ENCODE data around the gene ADORA1. TPM values are rescaled to one million over a fixed set of nuclear protein-coding genes. Genes with fewer than 3 reads are reported as not detected.

Gene ADORA1
- total and polyA plus RNA-seq, 4 donors: 0.71 to 2.5 TPM; not detected in 2

- WGBS, 2 donors: 79 to 81% methylated on average over 5 of the region's 5 CpGs
- intact Hi-C loops (cut with DNase I): no loop called here
Measured at GRCh38 chr1:203175237-203175826, 47.8 kb downstream of the ADORA1 start, which contains the start of gene MYBPH. MYBPH (minus strand) TSS chr1:203175826; CDS start chr1:203175755, 71 bp downstream.

DNA sequence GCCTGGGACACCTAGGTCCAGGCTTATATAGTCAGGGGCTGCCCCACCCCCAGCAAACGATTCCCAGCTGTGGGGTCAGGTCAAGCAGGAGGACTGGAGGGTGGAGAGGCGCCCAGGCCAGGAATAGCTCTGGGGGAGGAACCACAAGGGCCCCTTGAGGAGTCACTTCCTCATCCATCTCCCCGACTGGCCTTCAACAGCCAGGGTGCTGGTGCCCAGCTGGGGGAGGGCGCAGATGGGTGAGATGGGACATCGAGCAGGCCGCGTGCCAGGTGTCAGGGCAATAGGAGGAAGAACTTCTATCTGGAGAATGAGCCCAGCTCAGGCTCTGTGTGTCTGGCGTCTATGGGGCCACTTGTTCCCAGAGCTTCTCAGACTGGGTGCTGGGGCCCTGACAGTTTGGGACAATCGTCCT is 48.3 kb downstream of the ADORA1 start:
- no peaks in the 10 kb centered on the region for H3K36me3 ChIP-seq (ENCODE audit: control insufficient read depth in 1 of 2, insufficient read depth in 2 of 2, low read length in 1 of 2)
- 82 to 84% methylated on average over 9 of the region's 9 CpGs for WGBS, 2 donors
- ATAC-seq (ENCODE audit: low FRiP score): peak; percentile 23
- H3K9me3 ChIP-seq (ENCODE audit: control insufficient read depth, low read length): no peaks in the 10 kb centered on the region
- no peaks in the 10 kb centered on the region for H3K4me1 ChIP-seq (ENCODE audit: control insufficient read depth in 1 of 2, insufficient read depth in 2 of 2, low read length in 2 of 2)
- no peaks in the 10 kb centered on the region for H3K27me3 ChIP-seq (ENCODE audit: control insufficient read depth in 1 of 2, insufficient read depth in 2 of 2, low read length in 1 of 2)
- no peak overlapping the region for H3K4me3 ChIP-seq (ENCODE audit: low read length in 2 of 2)
- H3K27ac ChIP-seq (ENCODE audit: low read depth in 1 of 2, low read length in 2 of 2): no peak overlapping the region
- intact Hi-C loops (cut with DNase I): no loop called here
- peak; percentile 72 to 74 for DNase-seq

More at GRCh38 chr1:203175237-203175826, 47.8 kb downstream of the ADORA1 start, which contains the start of gene MYBPH:
- no peak within 1 kb of the TSS for H3K4me3 ChIP-seq (ENCODE audit: low read length in 2 of 2)
- H3K9me3 ChIP-seq (ENCODE audit: control insufficient read depth, low read length): no peaks in the 10 kb centered on the region
- no peaks in the 10 kb centered on the region for H3K36me3 ChIP-seq (ENCODE audit: control insufficient read depth in 1 of 2, insufficient read depth in 2 of 2, low read length in 1 of 2)
- DNase-seq (peak in 1 of 2 donors; percentile 52), ATAC-seq (ENCODE audit: low FRiP score) (no peak)
- no peaks in the 10 kb centered on the region for H3K4me1 ChIP-seq (ENCODE audit: control insufficient read depth in 1 of 2, insufficient read depth in 2 of 2, low read length in 2 of 2)
- H3K27me3 ChIP-seq (ENCODE audit: control insufficient read depth in 1 of 2, insufficient read depth in 2 of 2, low read length in 1 of 2): no peaks in the 10 kb centered on the region
- no peak within 1 kb of the TSS for H3K27ac ChIP-seq (ENCODE audit: low read depth in 1 of 2, low read length in 2 of 2)

DNA sequence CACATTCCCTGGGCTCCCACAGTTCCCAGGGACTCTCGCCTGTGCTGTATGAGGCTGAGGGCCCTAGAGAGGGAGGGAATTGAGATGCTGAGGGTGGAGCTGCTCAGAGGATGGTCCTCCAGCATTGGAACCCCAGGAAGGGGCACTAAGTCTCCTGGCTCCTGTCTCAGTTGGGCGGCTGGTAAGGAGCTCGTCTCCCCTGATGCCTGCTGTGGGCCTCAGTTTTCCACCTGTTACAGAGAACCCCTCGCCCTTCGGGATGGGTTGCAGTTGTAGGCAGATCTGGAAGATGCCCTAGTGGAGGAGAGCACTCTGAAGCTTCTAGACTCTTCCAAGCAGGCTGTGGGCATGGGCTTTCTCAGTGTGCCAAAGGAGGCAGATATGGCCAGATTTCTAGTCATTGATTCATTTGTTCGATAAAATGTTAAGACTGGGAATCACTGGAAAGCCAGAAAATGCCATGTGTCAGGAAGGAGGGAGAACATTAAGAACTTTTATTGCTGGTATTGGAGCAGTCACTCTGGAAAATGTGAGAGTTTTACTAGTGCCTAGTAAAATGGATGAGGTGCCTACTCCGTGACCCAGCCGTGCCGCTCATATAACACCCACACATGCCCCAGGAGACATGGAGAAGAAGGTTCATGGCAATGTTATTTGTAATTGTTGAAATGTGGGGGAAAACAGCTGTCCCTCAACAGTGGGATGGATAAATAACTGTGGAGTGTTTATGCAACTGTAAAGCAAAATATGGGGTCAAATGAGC is 48.9 kb downstream of the ADORA1 start:
- intact Hi-C loops (cut with DNase I): no loop called here
- peak in 1 of 2 donors; percentile 63 for DNase-seq
- Histone ChIP-seq H3K4me1 (ENCODE audit: control insufficient read depth in 1 of 2, insufficient read depth in 2 of 2, low read length in 2 of 2) (no peaks in the 10 kb centered on the region), H3K4me3 (ENCODE audit: low read length in 2 of 2) (no peak overlapping the region), H3K27me3 (ENCODE audit: control insufficient read depth in 1 of 2, insufficient read depth in 2 of 2, low read length in 1 of 2) (no peaks in the 10 kb centered on the region), H3K36me3 (ENCODE audit: control insufficient read depth in 1 of 2, insufficient read depth in 2 of 2, low read length in 1 of 2) (no peaks in the 10 kb centered on the region), H3K9me3 (ENCODE audit: control insufficient read depth, low read length) (no peaks in the 10 kb centered on the region), H3K27ac (ENCODE audit: low read depth in 1 of 2, low read length in 2 of 2) (no peak overlapping the region)
- 87 to 95% methylated on average over 9 of the region's 9 CpGs for WGBS, 2 donors
- no peak for ATAC-seq (ENCODE audit: low FRiP score)

GRCh38 chr1:203177036-203177405 is 49.5 kb downstream of the ADORA1 start:
- H3K36me3 ChIP-seq (ENCODE audit: control insufficient read depth in 1 of 2, insufficient read depth in 2 of 2, low read length in 1 of 2): no peaks in the 10 kb centered on the region
- DNase-seq: no peak
- H3K27ac ChIP-seq (ENCODE audit: low read depth in 1 of 2, low read length in 2 of 2): no peak overlapping the region
- intact Hi-C loops (cut with DNase I): no loop called here
- WGBS, 2 donors: 94% methylated on average over 6 of the region's 6 CpGs
- no peaks in the 10 kb centered on the region for H3K4me1 ChIP-seq (ENCODE audit: control insufficient read depth in 1 of 2, insufficient read depth in 2 of 2, low read length in 2 of 2)
- H3K27me3 ChIP-seq (ENCODE audit: control insufficient read depth in 1 of 2, insufficient read depth in 2 of 2, low read length in 1 of 2): no peaks in the 10 kb centered on the region
- no peak overlapping the region for H3K4me3 ChIP-seq (ENCODE audit: low read length in 2 of 2)
- H3K9me3 ChIP-seq (ENCODE audit: control insufficient read depth, low read length): no peaks in the 10 kb centered on the region
- ATAC-seq (ENCODE audit: low FRiP score): no peak

GRCh38 chr1:203177470-203178039 is 50.0 kb downstream of the ADORA1 start:
- no peaks in the 10 kb centered on the region for H3K9me3 ChIP-seq (ENCODE audit: control insufficient read depth, low read length)
- no peaks in the 10 kb centered on the region for H3K27me3 ChIP-seq (ENCODE audit: control insufficient read depth in 1 of 2, insufficient read depth in 2 of 2, low read length in 1 of 2)
- H3K27ac ChIP-seq (ENCODE audit: low read depth in 1 of 2, low read length in 2 of 2): no peak overlapping the region
- H3K36me3 ChIP-seq (ENCODE audit: control insufficient read depth in 1 of 2, insufficient read depth in 2 of 2, low read length in 1 of 2): no peaks in the 10 kb centered on the region
- intact Hi-C loops (cut with DNase I): no loop called here
- DNase-seq: peak in 1 of 2 donors; percentile 79
- no peak for ATAC-seq (ENCODE audit: low FRiP score)
- 59% methylated on average over 9 of the region's 9 CpGs for WGBS, 2 donors
- no peaks in the 10 kb centered on the region for H3K4me1 ChIP-seq (ENCODE audit: control insufficient read depth in 1 of 2, insufficient read depth in 2 of 2, low read length in 2 of 2)
- H3K4me3 ChIP-seq (ENCODE audit: low read length in 2 of 2): no peak overlapping the region

DNA sequence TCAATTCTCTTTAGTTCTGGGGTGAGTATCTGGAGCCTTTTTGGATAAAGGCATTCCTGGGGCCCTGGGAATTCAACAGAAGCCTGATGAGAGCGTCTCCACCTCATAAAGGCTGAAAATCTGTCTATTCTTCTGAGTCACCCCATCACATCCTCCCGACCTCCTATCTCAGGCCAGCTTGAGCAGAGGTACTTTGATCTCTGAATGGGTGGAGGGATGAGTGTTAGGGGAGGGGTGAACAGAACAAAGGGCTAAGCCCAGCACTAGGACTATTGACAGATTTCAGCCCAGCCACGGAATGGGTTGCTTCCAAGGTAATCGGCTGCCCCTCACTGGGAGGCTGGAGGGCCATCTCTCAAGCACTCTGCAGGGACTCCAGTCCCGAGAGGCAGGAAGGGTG is 50.6 kb downstream of the ADORA1 start:
- Histone ChIP-seq H3K27ac (ENCODE audit: low read depth in 1 of 2, low read length in 2 of 2) (no peak overlapping the region), H3K27me3 (ENCODE audit: control insufficient read depth in 1 of 2, insufficient read depth in 2 of 2, low read length in 1 of 2) (no peaks in the 10 kb centered on the region), H3K4me1 (ENCODE audit: control insufficient read depth in 1 of 2, insufficient read depth in 2 of 2, low read length in 2 of 2) (no peaks in the 10 kb centered on the region), H3K36me3 (ENCODE audit: control insufficient read depth in 1 of 2, insufficient read depth in 2 of 2, low read length in 1 of 2) (no peaks in the 10 kb centered on the region), H3K9me3 (ENCODE audit: control insufficient read depth, low read length) (no peaks in the 10 kb centered on the region), H3K4me3 (ENCODE audit: low read length in 2 of 2) (no peak overlapping the region)
- intact Hi-C loops (cut with DNase I): no loop called here
- WGBS, 2 donors: 82 to 86% methylated on average over 5 of the region's 5 CpGs
- no peak for ATAC-seq (ENCODE audit: low FRiP score)
- peak in 1 of 2 donors; percentile 36 for DNase-seq

DNA sequence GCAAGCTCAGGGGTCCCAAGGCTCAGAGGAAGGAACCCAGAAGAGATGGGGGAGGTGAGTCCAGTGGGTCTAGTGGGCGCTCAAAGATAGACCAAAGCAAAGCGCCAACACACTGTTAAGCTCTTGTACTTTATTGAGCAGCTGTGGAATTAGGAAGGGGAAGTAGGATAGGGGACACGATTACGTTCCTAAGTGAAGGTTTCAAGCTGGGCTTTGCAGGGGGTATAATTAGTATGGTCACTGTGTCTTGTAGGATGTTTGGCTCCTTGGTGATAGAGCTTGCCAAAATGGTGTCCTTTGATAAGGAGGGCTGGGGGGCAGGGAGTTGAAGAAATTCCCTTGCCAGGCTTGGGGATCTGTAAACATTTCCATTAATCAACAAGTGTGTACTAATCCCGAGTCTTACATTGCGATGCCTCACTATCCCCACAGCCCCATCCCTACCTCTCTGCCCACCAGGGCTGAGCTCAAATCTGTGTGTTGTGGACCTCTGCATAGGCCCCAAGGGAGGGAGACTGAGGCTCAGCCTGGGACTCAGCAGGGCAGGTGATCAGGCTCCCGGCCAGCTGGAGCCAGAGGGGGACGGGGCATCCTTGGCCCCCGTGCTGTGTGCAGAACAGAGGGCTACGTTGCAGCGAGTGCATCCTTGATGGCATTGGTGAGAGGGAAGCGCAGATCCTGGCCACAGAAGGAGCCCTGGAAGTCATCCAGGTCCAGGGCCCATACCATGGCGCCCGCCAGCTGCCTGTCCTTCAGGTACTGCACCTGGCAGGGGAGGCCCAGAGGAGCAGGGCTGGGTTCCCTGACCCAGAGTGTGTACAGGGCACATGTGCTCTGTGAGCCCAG is 51.5 kb downstream of the ADORA1 start:
- Histone ChIP-seq H3K27me3 (ENCODE audit: control insufficient read depth in 1 of 2, insufficient read depth in 2 of 2, low read length in 1 of 2) (no peaks in the 10 kb centered on the region), H3K9me3 (ENCODE audit: control insufficient read depth, low read length) (no peaks in the 10 kb centered on the region), H3K4me3 (ENCODE audit: low read length in 2 of 2) (no peak overlapping the region), H3K36me3 (ENCODE audit: control insufficient read depth in 1 of 2, insufficient read depth in 2 of 2, low read length in 1 of 2) (no peaks in the 10 kb centered on the region), H3K27ac (ENCODE audit: low read depth in 1 of 2, low read length in 2 of 2) (no peak overlapping the region), H3K4me1 (ENCODE audit: control insufficient read depth in 1 of 2, insufficient read depth in 2 of 2, low read length in 2 of 2) (no peaks in the 10 kb centered on the region)
- intact Hi-C loops (cut with DNase I): no loop called here
- peak in 1 of 2 donors; percentile 68 for DNase-seq
- no peak for ATAC-seq (ENCODE audit: low FRiP score)
- 95% methylated on average over 14 of the region's 14 CpGs for WGBS, 2 donors

GRCh38 chr1:203179667-203180005 is 52.1 kb downstream of the ADORA1 start:
- Histone ChIP-seq H3K27me3 (ENCODE audit: control insufficient read depth in 1 of 2, insufficient read depth in 2 of 2, low read length in 1 of 2) (no peaks in the 10 kb centered on the region), H3K27ac (ENCODE audit: low read depth in 1 of 2, low read length in 2 of 2) (no peak overlapping the region), H3K9me3 (ENCODE audit: control insufficient read depth, low read length) (no peaks in the 10 kb centered on the region), H3K4me1 (ENCODE audit: control insufficient read depth in 1 of 2, insufficient read depth in 2 of 2, low read length in 2 of 2) (no peaks in the 10 kb centered on the region), H3K4me3 (ENCODE audit: low read length in 2 of 2) (no peak overlapping the region), H3K36me3 (ENCODE audit: control insufficient read depth in 1 of 2, insufficient read depth in 2 of 2, low read length in 1 of 2) (no peaks in the 10 kb centered on the region)
- no peak for DNase-seq
- WGBS, 2 donors: 93 to 96% methylated on average over 10 of the region's 10 CpGs
- intact Hi-C loops (cut with DNase I): no loop called here
- ATAC-seq (ENCODE audit: low FRiP score): no peak

Measured in aorta (tissue), 5 donors.